Thymus (tissue), 11 donors: ENCODE data around the gene MACROD2. TPM values are rescaled to one million over a fixed set of nuclear protein-coding genes. Genes with fewer than 3 reads are reported as not detected.

Experiments
- DNase-seq, 9 donors: peaks; one replicate each; pipeline ENCODE4 v3.0.0-alpha.2; 2013; ENCODE audit warnings: low spot score in 9 of 9, low read depth in 6 of 9, missing footprints in 1 of 9
- H3K27ac ChIP-seq, 2 donors: one replicate each; pipeline ENCODE4 v1.5.1; 2013; ENCODE audit warnings: control low read depth in 1 of 2, low read depth in 1 of 2, low read length in 1 of 2, mild to moderate bottlenecking in 1 of 2, moderate library complexity in 1 of 2
- H3K27me3 ChIP-seq, 2 donors: one replicate each; pipeline ENCODE4 v1.5.1; 2013; ENCODE audit warnings: low read length in 1 of 2; ENCODE audit not compliant: control insufficient read depth in 2 of 2, insufficient read depth in 1 of 2
- H3K36me3 ChIP-seq, 2 donors: one replicate each; pipeline ENCODE4 v1.5.1; 2013; ENCODE audit warnings: low read length in 1 of 2, mild to moderate bottlenecking in 1 of 2, moderate library complexity in 1 of 2; ENCODE audit not compliant: control insufficient read depth in 2 of 2, insufficient read depth in 2 of 2
- H3K4me1 ChIP-seq, 2 donors: one replicate each; pipeline ENCODE4 v1.5.1; 2013; ENCODE audit warnings: low read length in 2 of 2; ENCODE audit not compliant: control insufficient read depth in 2 of 2, insufficient read depth in 2 of 2
- H3K4me3 ChIP-seq, 2 donors: one replicate each; pipeline ENCODE4 v1.5.1; 2013; ENCODE audit warnings: low read length in 2 of 2, control low read depth in 1 of 2, mild to moderate bottlenecking in 1 of 2
- H3K9me3 ChIP-seq, 2 donors: one replicate each; pipeline ENCODE4 v1.5.1; 2013; ENCODE audit warnings: low read length in 1 of 2, mild to moderate bottlenecking in 1 of 2; ENCODE audit not compliant: control insufficient read depth in 2 of 2, insufficient read depth in 1 of 2
- WGBS: extraction: QIAGEN DNeasy Blood & Tissue Kit; methylation state at CpG from one replicate; pipeline ENCODE4 v1.1.7; 2013; 5-methylcytosine and 5-hydroxymethylcytosine counted together
- polyA plus RNA-seq: library from polyadenylated mRNA; stranded (reverse); fragments of 200-250 nt; gene quantifications from one replicate; pipeline ENCODE4 v1.2.3, GENCODE V29; 2013
- total RNA-seq: library from RNA; stranded (reverse); fragments of 120-200 nt; gene quantifications from one replicate; pipeline ENCODE4 v1.2.4, GENCODE V29; 2013
- donor health status: healthy.

Gene MACROD2
- total and polyA plus RNA-seq, 2 donors, result 1.6 to 4.2 TPM

GRCh38 chr20:14717134-14717999 lies 722.1 kb downstream of the MACROD2 start:
- no peaks in the 10 kb centered on the region for H3K27me3 ChIP-seq
- WGBS, result 64% methylated on average over 6 of the region's 6 CpGs
- no peaks in the 10 kb centered on the region for H3K36me3 ChIP-seq
- no peaks in the 10 kb centered on the region for H3K4me1 ChIP-seq
- no peak overlapping the region for H3K27ac ChIP-seq
- no peak for DNase-seq
- H3K9me3 ChIP-seq, result no peaks in the 10 kb centered on the region
- H3K4me3 ChIP-seq, result no peak overlapping the region

- 33% methylated on average over 4 of the region's 4 CpGs for whole genome bisulfite sequencing
Measured at GRCh38 chr20:14720251-14720650, 724.9 kb downstream of the MACROD2 start.

GRCh38 chr20:14721926-14722452 lies 726.7 kb downstream of the MACROD2 start:
- H3K27ac ChIP-seq, result no peak overlapping the region
- no peaks in the 10 kb centered on the region for H3K9me3 ChIP-seq
- H3K36me3 ChIP-seq, result no peaks in the 10 kb centered on the region
- no peak for DNase-seq
- WGBS, result 92% methylated on average over 1 of the region's 1 CpG
- H3K4me3 ChIP-seq, result no peak overlapping the region
- H3K4me1 ChIP-seq, result no peaks in the 10 kb centered on the region
- no peaks in the 10 kb centered on the region for H3K27me3 ChIP-seq

More at GRCh38 chr20:14720251-14720650, 724.9 kb downstream of the MACROD2 start:
- Histone ChIP-seq H3K9me3 (no peaks in the 10 kb centered on the region), H3K27me3 (no peaks in the 10 kb centered on the region), H3K4me1 (no peaks in the 10 kb centered on the region), H3K4me3 (no peak overlapping the region), H3K36me3 (no peaks in the 10 kb centered on the region), H3K27ac (no peak overlapping the region)
- DNase-seq, result no peak

- H3K36me3 ChIP-seq, result no peaks in the 10 kb centered on the region
- WGBS, result 97% methylated on average over 3 of the region's 3 CpGs
- no peaks in the 10 kb centered on the region for H3K4me1 ChIP-seq
- no peak overlapping the region for H3K4me3 ChIP-seq
- no peaks in the 10 kb centered on the region for H3K9me3 ChIP-seq
- no peak for DNase-seq
- no peaks in the 10 kb centered on the region for H3K27me3 ChIP-seq
- no peak overlapping the region for H3K27ac ChIP-seq
Measured at GRCh38 chr20:14723614-14724013, 728.3 kb downstream of the MACROD2 start.

- H3K27me3 ChIP-seq, result no peaks in the 10 kb centered on the region
- no peak overlapping the region for H3K4me3 ChIP-seq
- H3K4me1 ChIP-seq, result no peaks in the 10 kb centered on the region
- DNase-seq, result no peak
- H3K36me3 ChIP-seq, result no peaks in the 10 kb centered on the region
- H3K9me3 ChIP-seq, result no peaks in the 10 kb centered on the region
- 55% methylated on average over 1 of the region's 1 CpG for WGBS
- no peak overlapping the region for H3K27ac ChIP-seq
Measured at GRCh38 chr20:14724036-14724435, 728.7 kb downstream of the MACROD2 start.

GRCh38 chr20:14724468-14724867 lies 729.2 kb downstream of the MACROD2 start:
- Histone ChIP-seq H3K4me1 (no peaks in the 10 kb centered on the region), H3K27me3 (no peaks in the 10 kb centered on the region), H3K9me3 (no peaks in the 10 kb centered on the region), H3K4me3 (no peak overlapping the region), H3K36me3 (no peaks in the 10 kb centered on the region), H3K27ac (no peak overlapping the region)
- no peak for DNase-seq
- WGBS, result 5% methylated on average over 1 of the region's 1 CpG

GRCh38 chr20:14726591-14726990 lies 731.3 kb downstream of the MACROD2 start:
- DNase-seq, result no peak
- Histone ChIP-seq H3K4me1 (no peaks in the 10 kb centered on the region), H3K9me3 (no peaks in the 10 kb centered on the region), H3K4me3 (no peak overlapping the region), H3K27me3 (no peaks in the 10 kb centered on the region), H3K27ac (no peak overlapping the region), H3K36me3 (no peaks in the 10 kb centered on the region)
- WGBS, result 97% methylated on average over 3 of the region's 3 CpGs

- 94% methylated on average over 1 of the region's 1 CpG for WGBS
- no peaks in the 10 kb centered on the region for H3K9me3 ChIP-seq
- no peaks in the 10 kb centered on the region for H3K4me1 ChIP-seq
- no peak for DNase-seq
- no peak overlapping the region for H3K27ac ChIP-seq
- H3K27me3 ChIP-seq, result no peaks in the 10 kb centered on the region
- H3K4me3 ChIP-seq, result no peak overlapping the region
- no peaks in the 10 kb centered on the region for H3K36me3 ChIP-seq
Measured at GRCh38 chr20:14727485-14728150, 732.3 kb downstream of the MACROD2 start.

GRCh38 chr20:14729390-14729789 lies 734.1 kb downstream of the MACROD2 start:
- H3K4me3 ChIP-seq, result no peak overlapping the region
- H3K4me1 ChIP-seq, result no peaks in the 10 kb centered on the region
- DNase-seq, result no peak
- H3K36me3 ChIP-seq, result no peaks in the 10 kb centered on the region
- no peaks in the 10 kb centered on the region for H3K9me3 ChIP-seq
- H3K27ac ChIP-seq, result no peak overlapping the region
- no peaks in the 10 kb centered on the region for H3K27me3 ChIP-seq
- 97% methylated on average over 3 of the region's 3 CpGs for WGBS
